H1 (cell line): Measurements from ENCODE around the gene MYRIP. TPM values are rescaled to one million over a fixed set of nuclear protein-coding genes. Genes with fewer than 3 reads are reported as not detected.
A peak's percentile ranks its signal among the peaks of the same experiment; 100 is the strongest.

Source experiments
- ASH2L ChIP-seq: fragments of 200-600, 300-600 bp; sonication (generic); IDR thresholded peaks from one replicate; pipeline ENCODE4 v1.7.1; 2017; ENCODE audit warnings: low read length
- FOSL1 ChIP-seq: IDR thresholded peaks from 2 replicates; pipeline ENCODE4 v1.6.1; 2011; ENCODE audit warnings: mild to moderate bottlenecking, low read depth, low read length, moderate library complexity; ENCODE audit not compliant: insufficient read depth
- HDAC2 ChIP-seq, 2 experiments: fragments of 300-600 bp in 1 of 2; sonication (generic) in 1 of 2; IDR thresholded peaks; 2 replicates each; pipeline ENCODE4 v1.6.1; 2011 to 2012; ENCODE audit warnings: low read depth in 2 of 2, low read length in 2 of 2, mild to moderate bottlenecking in 2 of 2, moderate library complexity in 2 of 2, borderline replicate concordance in 1 of 2, inconsistent platforms in 1 of 2
- JUND ChIP-seq: IDR thresholded peaks from 2 replicates; pipeline ENCODE4 v1.6.1; 2011; ENCODE audit warnings: mild to moderate bottlenecking, improper control_type of control experiment, low read length
- KDM5A ChIP-seq: fragments of 200-600 bp; IDR thresholded peaks from 2 replicates; pipeline ENCODE4 v1.7.1; 2012; ENCODE audit warnings: mild to moderate bottlenecking, low read length, inconsistent platforms, mixed read lengths
- POLR2A ChIP-seq, 2 experiments: IDR thresholded peaks; 1 replicate in 1 of 2; 2 replicates in 1 of 2; pipeline ENCODE4 v1.6.1; 2011; ENCODE audit warnings: low read depth in 2 of 2, low read length in 2 of 2, mild to moderate bottlenecking in 2 of 2; ENCODE audit errors: control extremely low read depth in 1 of 2
- RBBP5 ChIP-seq: IDR thresholded peaks from 2 replicates; pipeline ENCODE4 v1.7.1; 2012; ENCODE audit warnings: low read depth, mild to moderate bottlenecking, inconsistent platforms, low read length, moderate library complexity, borderline replicate concordance
- SIN3A ChIP-seq, 2 experiments: IDR thresholded peaks in 1 of 2; conservative IDR thresholded peaks in 1 of 2; 2 replicates each; pipeline ENCODE4 v1.6.1; 2011 to 2012; ENCODE audit warnings: low read length in 2 of 2, improper control_type of control experiment in 1 of 2, low read depth in 1 of 2, mild to moderate bottlenecking in 1 of 2
- SP2 ChIP-seq: IDR thresholded peaks from 2 replicates; pipeline ENCODE4 v1.6.1; 2012; ENCODE audit warnings: mild to moderate bottlenecking, low read length, inconsistent platforms
- TEAD4 ChIP-seq: IDR thresholded peaks from 2 replicates; pipeline ENCODE4 v1.6.1; 2012; ENCODE audit warnings: low read depth, low read length, inconsistent platforms, mixed read lengths
- ZNF274 ChIP-seq: IDR thresholded peaks from 2 replicates; pipeline ENCODE4 v1.7.0; 2012; ENCODE audit warnings: low read length, borderline replicate concordance; ENCODE audit errors: extremely low read depth
- polyA plus RNA-seq, 7 experiments: library from polyadenylated mRNA; depleted of rRNA in 3 of 7; stranded (reverse) in 5 of 7; unstranded in 2 of 7; fragments of >200 nt in 5 of 7; fragments of 200-250 nt in 2 of 7; gene quantifications; 1 replicate in 5 of 7; 2 replicates in 1 of 7; 4 replicates in 1 of 7; pipeline versions ENCODE4 v1.2.1 to v1.2.3, GENCODE V29; 2011 to 2013; ENCODE audit warnings: missing spikeins in 2 of 7, mixed read lengths in 2 of 7
- total RNA-seq: library from RNA; stranded (reverse); fragmentation: NEBNext Ultra II Directional; extraction: Animal tissue kit (Norgen Biotek cat#: 25700); gene quantifications from 2 replicates; pipeline ENCODE4 v1.2.1, GENCODE V29; 2021
- TF ChIP-seq, protein P1 (sequence below): IDR thresholded peaks from 2 replicates; pipeline ENCODE4 v1.6.1; 2012; ENCODE audit warnings: inconsistent platforms

Gene MYRIP
- total and polyA plus RNA-seq, 2 of the 8 experiments (the other 6 are each of a cell fraction or from before 2014, with no cell fraction given) = 0.54 to 4.3 TPM

DNA sequence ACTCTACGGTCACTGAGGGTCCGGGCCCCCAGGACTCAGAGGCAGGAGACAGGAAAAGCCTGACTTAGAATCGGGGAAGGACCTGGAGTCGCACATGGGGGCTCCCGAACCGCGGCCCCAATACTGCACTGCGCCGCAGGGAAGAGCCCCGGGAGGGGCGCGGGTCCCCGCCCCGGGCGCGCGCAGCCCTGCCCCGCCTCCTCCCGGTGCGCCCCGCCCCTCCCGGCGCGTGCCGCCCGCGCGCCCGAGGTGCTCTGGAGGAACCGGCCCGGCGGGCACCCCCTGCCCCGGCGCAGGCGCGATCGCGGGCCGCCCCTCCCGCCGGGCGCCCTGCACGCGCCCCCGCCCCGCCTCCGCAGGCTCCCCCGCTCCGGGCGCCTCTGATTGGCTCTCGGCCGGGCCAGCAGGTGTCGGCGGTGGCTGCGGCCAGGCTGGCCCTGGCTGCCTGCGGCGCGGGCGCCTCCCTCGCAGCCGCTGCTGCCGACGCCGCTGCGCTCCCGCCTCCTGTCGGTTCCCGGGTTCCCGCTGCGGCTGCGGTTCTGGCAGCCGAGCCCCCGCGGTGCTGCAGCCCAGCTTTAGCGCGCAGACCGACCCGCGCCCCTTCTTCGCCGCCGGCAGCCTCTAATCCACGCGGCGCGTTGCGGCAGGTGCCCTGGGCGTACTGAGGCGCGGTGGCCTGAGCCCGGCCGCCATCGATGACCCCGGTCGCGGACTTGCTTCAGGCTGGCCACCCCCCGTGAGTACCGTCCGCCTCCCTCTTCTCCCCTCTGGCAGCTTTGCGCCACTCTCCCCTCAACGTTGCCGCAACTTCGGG lies at the start of gene MYRIP (continued):
- TF ChIP-seq HDAC2 (IDR thresholded peaks at IDR 0.05; ENCODE audit: borderline replicate concordance in 1 of 2, low read depth in 2 of 2, low read length in 2 of 2) (peak in 1 of 2 experiments; percentile 20; a peak in 1 of 4 replicates), SIN3A (conservative IDR thresholded peaks at IDR 0.05 in 1 of 2, IDR thresholded peaks at IDR 0.05 in 1 of 2; ENCODE audit: low read depth in 1 of 2, low read length in 2 of 2) (no peak), FOSL1 (no peak), ZNF274 (no peak), POLR2A (IDR thresholded peaks at IDR 0.05; ENCODE audit: control extremely low read depth in 1 of 2, low read depth in 2 of 2, low read length in 2 of 2) (no peak), JUND (no peak), KDM5A (no peak), TEAD4 (no peak), RBBP5 (peak; percentile 80; the same call in 1 of the 2 replicates), ASH2L (no peak), SP2 (no peak)
- TF ChIP-seq, protein P1, sequence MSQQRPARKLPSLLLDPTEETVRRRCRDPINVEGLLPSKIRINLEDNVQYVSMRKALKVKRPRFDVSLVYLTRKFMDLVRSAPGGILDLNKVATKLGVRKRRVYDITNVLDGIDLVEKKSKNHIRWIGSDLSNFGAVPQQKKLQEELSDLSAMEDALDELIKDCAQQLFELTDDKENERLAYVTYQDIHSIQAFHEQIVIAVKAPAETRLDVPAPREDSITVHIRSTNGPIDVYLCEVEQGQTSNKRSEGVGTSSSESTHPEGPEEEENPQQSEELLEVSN = peak; percentile 64; the same call in 1 of the 2 replicates
